Astrocyte (in vitro differentiated cells and primary cell): ENCODE measurements around the gene CAMK2D. TPM values are rescaled to one million over a fixed set of nuclear protein-coding genes. Genes with fewer than 3 reads are reported as not detected.
A peak's percentile ranks its signal among the peaks of the same experiment; 100 is the strongest.

Source experiments
- DNase-seq: peaks from one replicate; pipeline ENCODE4 v3.0.0-alpha.2; 2010; ENCODE audit warnings: low read depth
- FAIRE-seq: peaks from 2 replicates; lab custom pipeline; 2011; peaks lifted over from hg19 to GRCh38; lab: Jason Lieb, UNC
- H2AFZ ChIP-seq: 2 replicates; pipeline ENCODE4 v1.6.0; 2012; ENCODE audit warnings: low read depth, low read length, inconsistent platforms
- H3K27ac ChIP-seq: 2 replicates; pipeline ENCODE4 v1.5.1; 2011; ENCODE audit warnings: low read depth, low read length, inconsistent platforms
- H3K27me3 ChIP-seq: 2 replicates; pipeline ENCODE4 v1.6.0; 2011; ENCODE audit warnings: low read length, inconsistent platforms; ENCODE audit not compliant: insufficient read depth
- H3K36me3 ChIP-seq: 2 replicates; pipeline ENCODE4 v1.5.1; 2011; ENCODE audit warnings: low read length, inconsistent platforms; ENCODE audit not compliant: insufficient read depth
- H3K4me1 ChIP-seq: 2 replicates; pipeline ENCODE4 v1.5.1; 2011; ENCODE audit warnings: low read length, inconsistent platforms; ENCODE audit not compliant: insufficient read depth
- H3K4me2 ChIP-seq: 2 replicates; pipeline ENCODE4 v1.6.0; 2012; ENCODE audit warnings: low read length, inconsistent platforms
- H3K4me3 ChIP-seq: 2 replicates; pipeline ENCODE4 v1.5.1; 2011; ENCODE audit warnings: low read depth, mild to moderate bottlenecking, low read length, inconsistent platforms; ENCODE audit not compliant: insufficient read depth
- H3K79me2 ChIP-seq: 2 replicates; pipeline ENCODE4 v1.6.0; 2012; ENCODE audit warnings: mild to moderate bottlenecking, low read length, inconsistent platforms; ENCODE audit not compliant: insufficient read depth
- H3K9ac ChIP-seq: 2 replicates; pipeline ENCODE4 v1.6.0; 2012; ENCODE audit warnings: mild to moderate bottlenecking, low read length, inconsistent platforms
- H3K9me3 ChIP-seq: 2 replicates; pipeline ENCODE4 v1.5.1; 2012; ENCODE audit warnings: low read depth, mild to moderate bottlenecking, low read length, inconsistent platforms; ENCODE audit not compliant: insufficient read depth
- H4K20me1 ChIP-seq: 2 replicates; pipeline ENCODE4 v1.6.0; 2012; ENCODE audit warnings: low read length, inconsistent platforms; ENCODE audit not compliant: insufficient read depth
- H3K27ac Mint-ChIP-seq: one replicate; pipeline ENCODE4 v1.8.0; 2021; ENCODE audit warnings: mild to moderate bottlenecking, mixed read lengths; ENCODE audit not compliant: unreplicated experiment
- H3K27me3 Mint-ChIP-seq: one replicate; pipeline ENCODE4 v1.8.0; 2021; ENCODE audit warnings: low read depth, mixed read lengths; ENCODE audit not compliant: unreplicated experiment
- H3K36me3 Mint-ChIP-seq: one replicate; pipeline ENCODE4 v1.8.0; 2021; ENCODE audit warnings: low read depth, mixed read lengths; ENCODE audit not compliant: unreplicated experiment
- H3K4me1 Mint-ChIP-seq: one replicate; pipeline ENCODE4 v1.8.0; 2021; ENCODE audit warnings: low read depth, mixed read lengths; ENCODE audit not compliant: unreplicated experiment
- H3K4me3 Mint-ChIP-seq: one replicate; pipeline ENCODE4 v1.8.0; 2021; ENCODE audit warnings: mild to moderate bottlenecking, moderate library complexity, mixed read lengths; ENCODE audit not compliant: unreplicated experiment
- H3K9me3 Mint-ChIP-seq: one replicate; pipeline ENCODE4 v1.8.0; 2021; ENCODE audit warnings: mild to moderate bottlenecking, mixed read lengths; ENCODE audit not compliant: unreplicated experiment
- EZH2 ChIP-seq: IDR thresholded peaks from 2 replicates; pipeline ENCODE4 v1.6.1; 2012; ENCODE audit warnings: mild to moderate bottlenecking, low read length, inconsistent platforms; ENCODE audit not compliant: insufficient read depth
- total RNA-seq: library from RNA; stranded (reverse); gene quantifications from 2 replicates; pipeline ENCODE4 v1.2.1, GENCODE V29; 2021
- TF ChIP-seq, protein P1 (sequence below): IDR thresholded peaks from 2 replicates; pipeline ENCODE4 v1.5.1; 2011; ENCODE audit warnings: low read depth, mild to moderate bottlenecking, inconsistent platforms, low read length, moderate library complexity; ENCODE audit not compliant: insufficient read depth

The CAMK2D gene
- total RNA-seq, 1 donor from 2014 or later: 80.8 TPM

DNA sequence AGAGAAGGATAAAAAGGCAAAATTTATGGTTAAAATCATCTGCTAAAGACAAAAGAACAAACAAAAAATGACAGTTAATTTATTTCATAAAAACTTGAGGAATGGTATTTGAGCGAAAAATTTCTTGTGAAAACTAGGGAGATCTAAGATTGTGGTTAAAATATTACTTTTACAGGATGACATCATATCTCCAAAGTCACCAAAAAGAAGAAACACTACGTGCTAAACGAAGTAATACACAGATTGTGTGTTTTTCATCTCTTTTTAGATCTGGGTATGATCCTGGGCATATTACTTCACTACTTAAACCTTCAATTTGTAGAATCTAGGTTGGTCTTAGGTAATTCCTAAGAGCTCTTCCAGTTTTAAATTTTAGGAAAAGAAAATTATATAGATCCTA, 107.7 kb downstream of the CAMK2D start:
- no peak for DNase-seq

DNA sequence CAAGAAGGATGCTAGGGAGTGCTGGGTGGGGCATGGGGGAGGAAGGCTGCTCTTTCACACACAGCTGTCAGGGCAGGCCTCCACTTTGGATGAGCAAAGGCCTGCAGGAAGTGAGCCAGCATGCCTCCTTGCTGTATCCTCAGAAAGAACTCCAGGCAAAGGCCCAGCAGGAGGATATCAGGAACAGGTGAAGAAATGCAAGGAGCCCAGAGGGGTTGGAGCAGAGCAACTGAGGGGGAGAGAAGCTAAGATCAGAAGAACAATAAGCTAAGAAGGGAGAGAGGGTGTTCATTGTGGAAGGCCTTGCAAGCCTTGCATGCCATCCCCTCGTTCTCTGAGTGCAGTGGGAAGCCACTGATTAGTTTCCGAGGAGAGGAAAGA, 115.1 kb downstream of the CAMK2D start:
- peak; percentile 26 for DNase-seq
- H3K9me3 ChIP-seq: no peaks in the 10 kb centered on the region
- H3K4me3 ChIP-seq: no peak overlapping the region
- no peak for TF ChIP-seq EZH2
- TF ChIP-seq, protein P1, sequence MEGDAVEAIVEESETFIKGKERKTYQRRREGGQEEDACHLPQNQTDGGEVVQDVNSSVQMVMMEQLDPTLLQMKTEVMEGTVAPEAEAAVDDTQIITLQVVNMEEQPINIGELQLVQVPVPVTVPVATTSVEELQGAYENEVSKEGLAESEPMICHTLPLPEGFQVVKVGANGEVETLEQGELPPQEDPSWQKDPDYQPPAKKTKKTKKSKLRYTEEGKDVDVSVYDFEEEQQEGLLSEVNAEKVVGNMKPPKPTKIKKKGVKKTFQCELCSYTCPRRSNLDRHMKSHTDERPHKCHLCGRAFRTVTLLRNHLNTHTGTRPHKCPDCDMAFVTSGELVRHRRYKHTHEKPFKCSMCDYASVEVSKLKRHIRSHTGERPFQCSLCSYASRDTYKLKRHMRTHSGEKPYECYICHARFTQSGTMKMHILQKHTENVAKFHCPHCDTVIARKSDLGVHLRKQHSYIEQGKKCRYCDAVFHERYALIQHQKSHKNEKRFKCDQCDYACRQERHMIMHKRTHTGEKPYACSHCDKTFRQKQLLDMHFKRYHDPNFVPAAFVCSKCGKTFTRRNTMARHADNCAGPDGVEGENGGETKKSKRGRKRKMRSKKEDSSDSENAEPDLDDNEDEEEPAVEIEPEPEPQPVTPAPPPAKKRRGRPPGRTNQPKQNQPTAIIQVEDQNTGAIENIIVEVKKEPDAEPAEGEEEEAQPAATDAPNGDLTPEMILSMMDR: no peak
- H3K36me3 ChIP-seq: no peaks in the 10 kb centered on the region
- H4K20me1 ChIP-seq: peaks cover 30% of the 10 kb centered on the region
- H3K4me2 ChIP-seq: peak overlapping the region; percentile 45
- no peak for FAIRE-seq
- no peaks in the 10 kb centered on the region for H3K27me3 ChIP-seq
- peaks cover 22% of the 10 kb centered on the region for H3K79me2 ChIP-seq
- H3K9me3 Mint-ChIP-seq: no peaks in the 10 kb centered on the region
- peaks cover 19% of the 10 kb centered on the region for H3K4me1 ChIP-seq
- no peak overlapping the region for H3K9ac ChIP-seq
- H3K4me3 Mint-ChIP-seq: no peak overlapping the region
- H2AFZ ChIP-seq: no peak overlapping the region
- H3K27ac ChIP-seq: no peak overlapping the region
- peaks cover 21% of the 10 kb centered on the region for H3K4me1 Mint-ChIP-seq
- peak overlapping the region; percentile 55 for H3K27ac Mint-ChIP-seq
- no peaks in the 10 kb centered on the region for H3K36me3 Mint-ChIP-seq
- H3K27me3 Mint-ChIP-seq: no peaks in the 10 kb centered on the region

More for the DNA sequence above, 107.7 kb downstream of the CAMK2D start:
- no peak for FAIRE-seq
- Histone ChIP-seq H3K27ac (no peak overlapping the region), H3K79me2 (peaks cover 25% of the 10 kb centered on the region), H4K20me1 (peaks cover 16% of the 10 kb centered on the region), H2AFZ (no peak overlapping the region), H3K4me2 (no peak overlapping the region), H3K36me3 (no peaks in the 10 kb centered on the region), H3K9me3 (no peaks in the 10 kb centered on the region), H3K4me3 (no peak overlapping the region), H3K4me1 (no peaks in the 10 kb centered on the region), H3K9ac (no peak overlapping the region), H3K27me3 (no peaks in the 10 kb centered on the region)
- no peak for TF ChIP-seq EZH2
- TF ChIP-seq, protein P1: no peak
- Mint-ChIP-seq H3K4me3 (no peak overlapping the region), H3K9me3 (no peaks in the 10 kb centered on the region), H3K4me1 (peaks cover 1% of the 10 kb centered on the region), H3K27ac (no peak overlapping the region), H3K27me3 (no peaks in the 10 kb centered on the region), H3K36me3 (peaks cover 7% of the 10 kb centered on the region)

DNA sequence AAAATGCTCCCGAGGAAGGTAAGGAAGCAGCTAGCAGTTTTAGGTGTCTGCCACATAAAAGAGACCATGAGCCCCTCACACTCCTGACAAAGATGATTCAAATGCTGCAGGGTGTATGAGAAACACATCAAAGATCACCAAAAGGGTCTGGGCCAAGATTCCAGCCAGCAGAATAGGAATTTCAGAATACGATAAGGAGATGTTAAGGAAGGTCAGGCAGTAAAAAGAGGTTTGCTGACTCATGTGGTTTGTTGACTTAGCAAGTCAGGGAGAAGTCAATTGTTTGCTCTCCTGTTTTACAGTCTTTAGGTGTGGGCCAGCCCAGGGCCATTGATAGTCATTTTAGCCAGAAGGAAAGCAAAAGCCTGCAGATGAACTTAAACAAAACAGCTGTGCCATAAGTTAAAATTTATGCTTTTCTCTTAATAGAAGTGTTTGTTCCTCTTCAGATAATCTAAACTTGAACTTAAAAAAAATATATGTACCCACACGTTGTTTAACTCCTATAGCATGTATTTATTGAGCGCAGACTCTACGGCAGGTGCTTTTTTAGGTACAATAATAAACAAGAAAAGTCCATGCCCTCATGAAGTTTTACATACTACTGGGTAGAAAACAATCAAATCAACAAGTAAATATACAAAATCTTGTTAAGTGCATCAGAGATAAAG, 115.6 kb downstream of the CAMK2D start:
- peak overlapping the region; percentile 55 for H3K27ac Mint-ChIP-seq
- Histone ChIP-seq H3K9ac (no peak overlapping the region), H3K9me3 (no peaks in the 10 kb centered on the region), H3K27me3 (no peaks in the 10 kb centered on the region), H3K4me1 (peaks cover 19% of the 10 kb centered on the region), H3K27ac (peak overlapping the region; percentile 5), H3K36me3 (no peaks in the 10 kb centered on the region), H3K79me2 (peaks cover 24% of the 10 kb centered on the region), H4K20me1 (peaks cover 32% of the 10 kb centered on the region), H3K4me3 (no peak overlapping the region), H3K4me2 (peak overlapping the region; percentile 45), H2AFZ (no peak overlapping the region)
- DNase-seq: peak; percentile 93
- no peaks in the 10 kb centered on the region for H3K27me3 Mint-ChIP-seq
- H3K4me1 Mint-ChIP-seq: peaks cover 21% of the 10 kb centered on the region
- no peaks in the 10 kb centered on the region for H3K36me3 Mint-ChIP-seq
- no peaks in the 10 kb centered on the region for H3K9me3 Mint-ChIP-seq
- FAIRE-seq: peak; percentile 90
- H3K4me3 Mint-ChIP-seq: no peak overlapping the region
- TF ChIP-seq, protein P1: no peak
- TF ChIP-seq EZH2: no peak
